IMR-90 (cell line): ENCODE results near the gene INTS3. TPM values are rescaled to one million over a fixed set of nuclear protein-coding genes. Genes with fewer than 3 reads are reported as not detected.

Experiments
- ATAC-seq: fragments of 200-7000 bp; cut with Tn5 transposase; 2 replicates; pipeline ENCODE4 v1.9.1; 2020; ENCODE audit warnings: low read depth, mild to moderate bottlenecking, moderate library complexity
- BruUV-seq: library from RNA; stranded (reverse); fragments of 400-500 nt; replicated peaks from 2 replicates; lab custom pipeline; 2021; lab: Mats Ljungman, UMichigan
- CTCF ChIA-PET: fragments of 300-600 bp; formaldehyde crosslinking; extraction: SDS; loops from one replicate; lab custom pipeline; 2021; ENCODE audit warnings: antibody characterized with exemption; lab: Yijun Ruan, JAX
- POLR2A ChIA-PET: fragments of 300-600 bp; sonication (Branson Sonifier 250); formaldehyde crosslinking; loops from one replicate; lab custom pipeline; 2022; ENCODE audit warnings: antibody characterized with exemption; ENCODE audit not compliant: unreplicated experiment; lab: Charles Lee
- DNase-seq: peaks from one replicate; pipeline ENCODE4 v3.0.0; 2013
- H2AFZ ChIP-seq: replicated peaks from 2 replicates; pipeline ENCODE3; 2013; ENCODE audit warnings: low read length, mild to moderate bottlenecking; ENCODE audit not compliant: poor library complexity
- H2AK5ac ChIP-seq: 2 replicates; pipeline ENCODE4 v1.6.1; 2013; ENCODE audit warnings: low read depth, low read length, inconsistent platforms
- H2AK9ac ChIP-seq: replicated peaks from 2 replicates; pipeline ENCODE3; 2013; ENCODE audit warnings: mild to moderate bottlenecking, low read depth, low read length, moderate library complexity; ENCODE audit not compliant: poor library complexity
- H2BK120ac ChIP-seq: 2 replicates; pipeline ENCODE4 v1.6.1; 2013; ENCODE audit warnings: low read depth, low read length, inconsistent platforms
- H2BK15ac ChIP-seq: 3 replicates; pipeline ENCODE4 v1.6.1; 2013; ENCODE audit warnings: low read depth, low read length, inconsistent platforms
- H2BK20ac ChIP-seq: 2 replicates; pipeline ENCODE4 v1.6.1; 2013; ENCODE audit warnings: low read depth, mild to moderate bottlenecking, inconsistent platforms, low read length, moderate library complexity
- H2BK5ac ChIP-seq: 2 replicates; pipeline ENCODE4 v1.6.1; 2013; ENCODE audit warnings: mild to moderate bottlenecking, low read depth, low read length, inconsistent platforms; ENCODE audit not compliant: poor library complexity, severe bottlenecking
- H3K14ac ChIP-seq: replicated peaks from 2 replicates; pipeline ENCODE4 v1.6.1; 2013; ENCODE audit warnings: low read depth, low read length, inconsistent platforms
- H3K18ac ChIP-seq: 2 replicates; pipeline ENCODE4 v1.6.1; 2013; ENCODE audit warnings: low read depth, low read length, control low read depth
- H3K23ac ChIP-seq: 2 replicates; pipeline ENCODE4 v1.6.1; 2013; ENCODE audit warnings: low read depth, low read length, inconsistent platforms
- H3K27ac ChIP-seq: 2 replicates; pipeline ENCODE4 v1.5.1; 2013; ENCODE audit warnings: mild to moderate bottlenecking, control low read depth, low read length; ENCODE audit not compliant: insufficient read depth
- H3K27me3 ChIP-seq: 2 replicates; pipeline ENCODE4 v1.6.1; 2013; ENCODE audit warnings: low read length; ENCODE audit not compliant: control insufficient read depth, insufficient read depth
- H3K36me3 ChIP-seq: 2 replicates; pipeline ENCODE4 v1.6.1; 2013; ENCODE audit warnings: low read length, mixed read lengths; ENCODE audit not compliant: control insufficient read depth, insufficient read depth
- H3K4ac ChIP-seq: 2 replicates; pipeline ENCODE4 v1.6.1; 2013; ENCODE audit warnings: low read depth, low read length, inconsistent platforms
- H3K4me1 ChIP-seq: 2 replicates; pipeline ENCODE4 v1.6.1; 2013; ENCODE audit warnings: low read length, mixed read lengths; ENCODE audit not compliant: control insufficient read depth, insufficient read depth
- H3K4me2 ChIP-seq: 2 replicates; pipeline ENCODE4 v1.6.1; 2013; ENCODE audit warnings: low read depth, mild to moderate bottlenecking, control low read depth, low read length, moderate library complexity
- H3K4me3 ChIP-seq: 2 replicates; pipeline ENCODE4 v1.5.1; 2013; ENCODE audit warnings: low read depth, mild to moderate bottlenecking, control low read depth, low read length, moderate library complexity; ENCODE audit not compliant: insufficient read depth
- H3K56ac ChIP-seq: 2 replicates; pipeline ENCODE4 v1.6.1; 2013; ENCODE audit warnings: low read length, inconsistent platforms; ENCODE audit not compliant: insufficient read depth; ENCODE audit errors: extremely low read depth
- H3K79me1 ChIP-seq, 2 experiments: 2 replicates each; pipeline ENCODE4 v1.6.1; 2013; ENCODE audit warnings: low read length in 2 of 2, inconsistent platforms in 1 of 2, low read depth in 1 of 2
- H3K9ac ChIP-seq: 2 replicates; pipeline ENCODE4 v1.6.1; 2013; ENCODE audit warnings: low read depth, low read length, control low read depth
- H3K9me1 ChIP-seq: 2 replicates; pipeline ENCODE4 v1.6.1; 2013; ENCODE audit warnings: low read length, inconsistent platforms; ENCODE audit not compliant: insufficient read depth
- H3K9me3 ChIP-seq: 2 replicates; pipeline ENCODE4 v1.6.1; 2013; ENCODE audit warnings: low read length; ENCODE audit not compliant: control insufficient read depth, insufficient read depth
- H4K20me1 ChIP-seq: 2 replicates; pipeline ENCODE4 v1.6.1; 2013; ENCODE audit warnings: low read length, inconsistent platforms; ENCODE audit not compliant: insufficient read depth
- H4K5ac ChIP-seq: 2 replicates; pipeline ENCODE4 v1.6.1; 2013; ENCODE audit warnings: mild to moderate bottlenecking, low read depth, low read length, control low read depth
- H4K8ac ChIP-seq, 2 experiments: 2 replicates each; pipeline ENCODE4 v1.6.1; 2013; ENCODE audit warnings: low read depth in 2 of 2, low read length in 2 of 2, control low read depth in 1 of 2, inconsistent platforms in 1 of 2
- H4K91ac ChIP-seq: 2 replicates; pipeline ENCODE4 v1.6.1; 2013; ENCODE audit warnings: low read depth, low read length, inconsistent platforms; ENCODE audit not compliant: insufficient read depth
- BHLHE40 ChIP-seq: fragments of 150-350 bp; IDR thresholded peaks from 2 replicates; pipeline ENCODE4 v1.6.1; 2016; ENCODE audit warnings: mild to moderate bottlenecking, low read depth, low read length
- CEBPB ChIP-seq: IDR thresholded peaks from 2 replicates; pipeline ENCODE4 v1.6.1; 2012; ENCODE audit warnings: low read depth, low read length, improper control_type of control experiment
- CHD1 ChIP-seq: IDR thresholded peaks from 2 replicates; pipeline ENCODE4 v1.6.1; 2012; ENCODE audit warnings: low read depth, low read length, improper control_type of control experiment
- FOS ChIP-seq: fragments of 150-350 bp; IDR thresholded peaks from 2 replicates; pipeline ENCODE4 v1.6.1; 2016; ENCODE audit warnings: low read depth, low read length
- MAFK ChIP-seq: IDR thresholded peaks from 2 replicates; pipeline ENCODE4 v1.6.1; 2012; ENCODE audit warnings: low read depth, low read length, improper control_type of control experiment
- MAZ ChIP-seq: IDR thresholded peaks from 2 replicates; pipeline ENCODE4 v1.6.1; 2012; ENCODE audit warnings: low read depth, mild to moderate bottlenecking, low read length, improper control_type of control experiment, moderate library complexity, borderline replicate concordance
- MXI1 ChIP-seq: IDR thresholded peaks from 2 replicates; pipeline ENCODE4 v1.6.1; 2012; ENCODE audit warnings: low read depth, mild to moderate bottlenecking, low read length, moderate library complexity, borderline replicate concordance
- NFE2L2 ChIP-seq: fragments of 150-350 bp; IDR thresholded peaks from 2 replicates; pipeline ENCODE4 v1.6.1; 2016; ENCODE audit warnings: low read depth, mild to moderate bottlenecking, low read length
- POLR2A ChIP-seq: IDR thresholded peaks from 2 replicates; pipeline ENCODE4 v1.6.1; 2012; ENCODE audit warnings: mild to moderate bottlenecking, low read depth, low read length
- RAD21 ChIP-seq: IDR thresholded peaks from 2 replicates; pipeline ENCODE4 v1.6.1; 2012; ENCODE audit warnings: low read length, improper control_type of control experiment
- RCOR1 ChIP-seq: IDR thresholded peaks from 2 replicates; pipeline ENCODE4 v1.6.1; 2012; ENCODE audit warnings: mild to moderate bottlenecking, low read length, improper control_type of control experiment; ENCODE audit not compliant: insufficient replicate concordance
- RFX5 ChIP-seq: IDR thresholded peaks from 2 replicates; pipeline ENCODE4 v1.8.0; 2012; ENCODE audit warnings: low read depth, mild to moderate bottlenecking, low read length, moderate library complexity
- SMC3 ChIP-seq: fragments of 150-350 bp; IDR thresholded peaks from 2 replicates; pipeline ENCODE4 v1.6.1; 2016; ENCODE audit warnings: low read depth, mild to moderate bottlenecking, antibody characterized with exemption, low read length, moderate library complexity
- WGBS, 2 experiments: methylation state at CpG; one replicate each; pipeline versions ENCODE4 v1.1.5 to v1.1.7; 2013; ENCODE audit warnings: missing lambda C conversion rate in 2 of 2; ENCODE audit not compliant: insufficient read length in 1 of 2; ENCODE audit errors: extremely low coverage in 2 of 2; 5-methylcytosine and 5-hydroxymethylcytosine counted together
- dilution Hi-C: fragments of 300-500 bp; cut with HindIII; formaldehyde crosslinking; loops from one replicate; pipeline ENCODE4 v1.14.3; 2018; ENCODE audit warnings: low sequenced_read_pairs; ENCODE audit not compliant: unreplicated experiment
- in situ Hi-C: fragments of 300-500 bp; cut with MboI; formaldehyde crosslinking; loops from 3 replicates; pipeline ENCODE4 v1.14.3; 2019; ENCODE audit warnings: low sequenced_read_pairs, inconsistent platforms, mixed read lengths
- intact Hi-C: fragments of 100-400 bp; cut with micrococcal nuclease; formaldehyde crosslinking; loops from 2 replicates; pipeline ENCODE4 v1.10.0; 2022
- polyA plus RNA-seq, 3 experiments: library from polyadenylated mRNA; depleted of rRNA; stranded (reverse); fragments of >200 nt; gene quantifications; 2 replicates each; pipeline ENCODE4 v1.2.3, GENCODE V29; 2012; ENCODE audit warnings: low replicate concordance in 1 of 3
- total RNA-seq: library from RNA; depleted of rRNA; stranded (reverse); fragments of >200 nt; gene quantifications from 2 replicates; pipeline ENCODE4 v1.2.3, GENCODE V29; 2012
- TF ChIP-seq, protein P1 (sequence below): conservative IDR thresholded peaks from 2 replicates; pipeline ENCODE4 v1.5.1; 2012; ENCODE audit warnings: mild to moderate bottlenecking, low read depth, low read length, improper control_type of control experiment
- TF ChIP-seq, protein P2 (sequence below): fragments of 150-350 bp; IDR thresholded peaks from 2 replicates; pipeline ENCODE4 v1.6.1; 2016; ENCODE audit warnings: low read depth, mild to moderate bottlenecking, low read length, moderate library complexity, borderline replicate concordance
- TF ChIP-seq, protein P3 (sequence below): fragments of 150-350 bp; IDR thresholded peaks from 2 replicates; pipeline ENCODE4 v1.6.1; 2017; ENCODE audit warnings: mild to moderate bottlenecking, antibody characterized with exemption, low read length, low read depth

The INTS3 gene
- total and polyA plus RNA-seq, 2 of the 4 experiments (the other 2 are of a cell fraction): 33.5 to 59.4 TPM

DNA sequence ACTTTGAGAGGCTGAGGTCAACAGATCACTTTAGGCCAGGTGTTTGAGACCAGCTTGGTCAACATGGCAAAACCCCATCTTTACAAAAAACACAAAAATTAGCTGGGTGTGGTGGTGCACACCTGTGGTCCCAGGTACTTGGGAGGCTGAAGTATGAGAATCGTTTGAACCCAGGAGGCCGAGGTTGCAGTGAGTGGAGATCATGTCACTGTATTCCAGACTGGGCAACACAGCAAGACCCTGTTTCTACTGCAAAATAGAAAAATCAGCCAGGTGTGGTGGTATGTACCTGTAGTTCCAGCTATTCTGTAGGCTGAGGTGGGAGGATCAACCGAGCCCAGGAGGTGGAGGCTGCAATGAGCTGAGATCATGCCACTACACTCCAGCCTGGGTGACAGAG lies 4.2 kb upstream of the INTS3 start:
- intact Hi-C loops: no loop called here
- Histone ChIP-seq H3K4me2 (no peak overlapping the region), H3K79me1 (peaks cover 0 to 8% of the 10 kb centered on the region in 2 experiments; a peak in 3 of 4 replicates), H3K36me3 (no peaks in the 10 kb centered on the region), H4K5ac (no peak overlapping the region), H3K56ac (no peak overlapping the region), H3K9me3 (no peaks in the 10 kb centered on the region), H3K9ac (no peak overlapping the region), H3K4me3 (no peak overlapping the region), H2AK9ac (no peak overlapping the region), H3K27ac (no peak overlapping the region), H3K14ac (no peak overlapping the region), H4K8ac (no peak overlapping the region), H2BK15ac (no peak overlapping the region), H2AK5ac (no peak overlapping the region), H4K20me1 (no peaks in the 10 kb centered on the region), H3K4me1 (no peaks in the 10 kb centered on the region), H2BK120ac (no peak overlapping the region), H2BK20ac (no peak overlapping the region), H3K9me1 (no peaks in the 10 kb centered on the region; the same call in 1 of the 2 replicates), H2BK5ac (no peak overlapping the region), H3K4ac (no peak overlapping the region), H3K23ac (no peak overlapping the region), H4K91ac (no peak overlapping the region), H2AFZ (no peak overlapping the region), H3K18ac (no peak overlapping the region), H3K27me3 (no peaks in the 10 kb centered on the region; the same call in 1 of the 2 replicates)
- no CpG with 5 or more reads among the region's 3 CpGs for WGBS, 2 experiments
- in situ Hi-C loops: no loop called here
- ChIA-PET CTCF (no interaction called here), POLR2A (no interaction called here)
- TF ChIP-seq FOS (no peak), MAZ (no peak), NFE2L2 (no peak), MXI1 (no peak), BHLHE40 (no peak), MAFK (no peak), RCOR1 (no peak), RAD21 (no peak), CEBPB (no peak), SMC3 (no peak), POLR2A (no peak), RFX5 (no peak), CHD1 (no peak)
- TF ChIP-seq, protein P1, sequence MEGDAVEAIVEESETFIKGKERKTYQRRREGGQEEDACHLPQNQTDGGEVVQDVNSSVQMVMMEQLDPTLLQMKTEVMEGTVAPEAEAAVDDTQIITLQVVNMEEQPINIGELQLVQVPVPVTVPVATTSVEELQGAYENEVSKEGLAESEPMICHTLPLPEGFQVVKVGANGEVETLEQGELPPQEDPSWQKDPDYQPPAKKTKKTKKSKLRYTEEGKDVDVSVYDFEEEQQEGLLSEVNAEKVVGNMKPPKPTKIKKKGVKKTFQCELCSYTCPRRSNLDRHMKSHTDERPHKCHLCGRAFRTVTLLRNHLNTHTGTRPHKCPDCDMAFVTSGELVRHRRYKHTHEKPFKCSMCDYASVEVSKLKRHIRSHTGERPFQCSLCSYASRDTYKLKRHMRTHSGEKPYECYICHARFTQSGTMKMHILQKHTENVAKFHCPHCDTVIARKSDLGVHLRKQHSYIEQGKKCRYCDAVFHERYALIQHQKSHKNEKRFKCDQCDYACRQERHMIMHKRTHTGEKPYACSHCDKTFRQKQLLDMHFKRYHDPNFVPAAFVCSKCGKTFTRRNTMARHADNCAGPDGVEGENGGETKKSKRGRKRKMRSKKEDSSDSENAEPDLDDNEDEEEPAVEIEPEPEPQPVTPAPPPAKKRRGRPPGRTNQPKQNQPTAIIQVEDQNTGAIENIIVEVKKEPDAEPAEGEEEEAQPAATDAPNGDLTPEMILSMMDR: no peak
- TF ChIP-seq, protein P2, sequence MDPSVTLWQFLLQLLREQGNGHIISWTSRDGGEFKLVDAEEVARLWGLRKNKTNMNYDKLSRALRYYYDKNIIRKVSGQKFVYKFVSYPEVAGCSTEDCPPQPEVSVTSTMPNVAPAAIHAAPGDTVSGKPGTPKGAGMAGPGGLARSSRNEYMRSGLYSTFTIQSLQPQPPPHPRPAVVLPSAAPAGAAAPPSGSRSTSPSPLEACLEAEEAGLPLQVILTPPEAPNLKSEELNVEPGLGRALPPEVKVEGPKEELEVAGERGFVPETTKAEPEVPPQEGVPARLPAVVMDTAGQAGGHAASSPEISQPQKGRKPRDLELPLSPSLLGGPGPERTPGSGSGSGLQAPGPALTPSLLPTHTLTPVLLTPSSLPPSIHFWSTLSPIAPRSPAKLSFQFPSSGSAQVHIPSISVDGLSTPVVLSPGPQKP: no peak
- TF ChIP-seq, protein P3, sequence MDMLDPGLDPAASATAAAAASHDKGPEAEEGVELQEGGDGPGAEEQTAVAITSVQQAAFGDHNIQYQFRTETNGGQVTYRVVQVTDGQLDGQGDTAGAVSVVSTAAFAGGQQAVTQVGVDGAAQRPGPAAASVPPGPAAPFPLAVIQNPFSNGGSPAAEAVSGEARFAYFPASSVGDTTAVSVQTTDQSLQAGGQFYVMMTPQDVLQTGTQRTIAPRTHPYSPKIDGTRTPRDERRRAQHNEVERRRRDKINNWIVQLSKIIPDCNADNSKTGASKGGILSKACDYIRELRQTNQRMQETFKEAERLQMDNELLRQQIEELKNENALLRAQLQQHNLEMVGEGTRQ: no peak
- dilution Hi-C loops: no loop called here
- DNase-seq (no peak), ATAC-seq (no peak)
- BruUV-seq: no TSS peak
